ENCODE results near the gene LILRB2. TPM values are rescaled to one million over a fixed set of nuclear protein-coding genes. Genes with fewer than 3 reads are reported as not detected.

The LILRB2 gene
- total and polyA plus RNA-seq, 9 of the 15 experiments (the other 6 are each of a cell fraction or from before 2014, with no cell fraction given) = not detected

GRCh38 chr19:54254195-54254906 lies 26.6 kb downstream of the LILRB2 start (continued):
- TF ChIP-seq, protein P1, sequence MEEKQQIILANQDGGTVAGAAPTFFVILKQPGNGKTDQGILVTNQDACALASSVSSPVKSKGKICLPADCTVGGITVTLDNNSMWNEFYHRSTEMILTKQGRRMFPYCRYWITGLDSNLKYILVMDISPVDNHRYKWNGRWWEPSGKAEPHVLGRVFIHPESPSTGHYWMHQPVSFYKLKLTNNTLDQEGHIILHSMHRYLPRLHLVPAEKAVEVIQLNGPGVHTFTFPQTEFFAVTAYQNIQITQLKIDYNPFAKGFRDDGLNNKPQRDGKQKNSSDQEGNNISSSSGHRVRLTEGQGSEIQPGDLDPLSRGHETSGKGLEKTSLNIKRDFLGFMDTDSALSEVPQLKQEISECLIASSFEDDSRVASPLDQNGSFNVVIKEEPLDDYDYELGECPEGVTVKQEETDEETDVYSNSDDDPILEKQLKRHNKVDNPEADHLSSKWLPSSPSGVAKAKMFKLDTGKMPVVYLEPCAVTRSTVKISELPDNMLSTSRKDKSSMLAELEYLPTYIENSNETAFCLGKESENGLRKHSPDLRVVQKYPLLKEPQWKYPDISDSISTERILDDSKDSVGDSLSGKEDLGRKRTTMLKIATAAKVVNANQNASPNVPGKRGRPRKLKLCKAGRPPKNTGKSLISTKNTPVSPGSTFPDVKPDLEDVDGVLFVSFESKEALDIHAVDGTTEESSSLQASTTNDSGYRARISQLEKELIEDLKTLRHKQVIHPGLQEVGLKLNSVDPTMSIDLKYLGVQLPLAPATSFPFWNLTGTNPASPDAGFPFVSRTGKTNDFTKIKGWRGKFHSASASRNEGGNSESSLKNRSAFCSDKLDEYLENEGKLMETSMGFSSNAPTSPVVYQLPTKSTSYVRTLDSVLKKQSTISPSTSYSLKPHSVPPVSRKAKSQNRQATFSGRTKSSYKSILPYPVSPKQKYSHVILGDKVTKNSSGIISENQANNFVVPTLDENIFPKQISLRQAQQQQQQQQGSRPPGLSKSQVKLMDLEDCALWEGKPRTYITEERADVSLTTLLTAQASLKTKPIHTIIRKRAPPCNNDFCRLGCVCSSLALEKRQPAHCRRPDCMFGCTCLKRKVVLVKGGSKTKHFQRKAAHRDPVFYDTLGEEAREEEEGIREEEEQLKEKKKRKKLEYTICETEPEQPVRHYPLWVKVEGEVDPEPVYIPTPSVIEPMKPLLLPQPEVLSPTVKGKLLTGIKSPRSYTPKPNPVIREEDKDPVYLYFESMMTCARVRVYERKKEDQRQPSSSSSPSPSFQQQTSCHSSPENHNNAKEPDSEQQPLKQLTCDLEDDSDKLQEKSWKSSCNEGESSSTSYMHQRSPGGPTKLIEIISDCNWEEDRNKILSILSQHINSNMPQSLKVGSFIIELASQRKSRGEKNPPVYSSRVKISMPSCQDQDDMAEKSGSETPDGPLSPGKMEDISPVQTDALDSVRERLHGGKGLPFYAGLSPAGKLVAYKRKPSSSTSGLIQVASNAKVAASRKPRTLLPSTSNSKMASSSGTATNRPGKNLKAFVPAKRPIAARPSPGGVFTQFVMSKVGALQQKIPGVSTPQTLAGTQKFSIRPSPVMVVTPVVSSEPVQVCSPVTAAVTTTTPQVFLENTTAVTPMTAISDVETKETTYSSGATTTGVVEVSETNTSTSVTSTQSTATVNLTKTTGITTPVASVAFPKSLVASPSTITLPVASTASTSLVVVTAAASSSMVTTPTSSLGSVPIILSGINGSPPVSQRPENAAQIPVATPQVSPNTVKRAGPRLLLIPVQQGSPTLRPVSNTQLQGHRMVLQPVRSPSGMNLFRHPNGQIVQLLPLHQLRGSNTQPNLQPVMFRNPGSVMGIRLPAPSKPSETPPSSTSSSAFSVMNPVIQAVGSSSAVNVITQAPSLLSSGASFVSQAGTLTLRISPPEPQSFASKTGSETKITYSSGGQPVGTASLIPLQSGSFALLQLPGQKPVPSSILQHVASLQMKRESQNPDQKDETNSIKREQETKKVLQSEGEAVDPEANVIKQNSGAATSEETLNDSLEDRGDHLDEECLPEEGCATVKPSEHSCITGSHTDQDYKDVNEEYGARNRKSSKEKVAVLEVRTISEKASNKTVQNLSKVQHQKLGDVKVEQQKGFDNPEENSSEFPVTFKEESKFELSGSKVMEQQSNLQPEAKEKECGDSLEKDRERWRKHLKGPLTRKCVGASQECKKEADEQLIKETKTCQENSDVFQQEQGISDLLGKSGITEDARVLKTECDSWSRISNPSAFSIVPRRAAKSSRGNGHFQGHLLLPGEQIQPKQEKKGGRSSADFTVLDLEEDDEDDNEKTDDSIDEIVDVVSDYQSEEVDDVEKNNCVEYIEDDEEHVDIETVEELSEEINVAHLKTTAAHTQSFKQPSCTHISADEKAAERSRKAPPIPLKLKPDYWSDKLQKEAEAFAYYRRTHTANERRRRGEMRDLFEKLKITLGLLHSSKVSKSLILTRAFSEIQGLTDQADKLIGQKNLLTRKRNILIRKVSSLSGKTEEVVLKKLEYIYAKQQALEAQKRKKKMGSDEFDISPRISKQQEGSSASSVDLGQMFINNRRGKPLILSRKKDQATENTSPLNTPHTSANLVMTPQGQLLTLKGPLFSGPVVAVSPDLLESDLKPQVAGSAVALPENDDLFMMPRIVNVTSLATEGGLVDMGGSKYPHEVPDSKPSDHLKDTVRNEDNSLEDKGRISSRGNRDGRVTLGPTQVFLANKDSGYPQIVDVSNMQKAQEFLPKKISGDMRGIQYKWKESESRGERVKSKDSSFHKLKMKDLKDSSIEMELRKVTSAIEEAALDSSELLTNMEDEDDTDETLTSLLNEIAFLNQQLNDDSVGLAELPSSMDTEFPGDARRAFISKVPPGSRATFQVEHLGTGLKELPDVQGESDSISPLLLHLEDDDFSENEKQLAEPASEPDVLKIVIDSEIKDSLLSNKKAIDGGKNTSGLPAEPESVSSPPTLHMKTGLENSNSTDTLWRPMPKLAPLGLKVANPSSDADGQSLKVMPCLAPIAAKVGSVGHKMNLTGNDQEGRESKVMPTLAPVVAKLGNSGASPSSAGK (IDR thresholded peaks at IDR 0.05) = no peak
- TF ChIP-seq ZNF282 (CRISPR knock-in tag; IDR thresholded peaks at IDR 0.05) (no peak), POLR3A (IDR thresholded peaks at IDR 0.05; ENCODE audit: borderline replicate concordance, extremely low read depth, insufficient read depth, insufficient read length) (no peak), KDM1A (IDR thresholded peaks at IDR 0.05) (no peak), ETV5 (CRISPR knock-in tag; IDR thresholded peaks at IDR 0.05; ENCODE audit: low read depth) (no peak)
- TF ChIP-seq, protein P2, sequence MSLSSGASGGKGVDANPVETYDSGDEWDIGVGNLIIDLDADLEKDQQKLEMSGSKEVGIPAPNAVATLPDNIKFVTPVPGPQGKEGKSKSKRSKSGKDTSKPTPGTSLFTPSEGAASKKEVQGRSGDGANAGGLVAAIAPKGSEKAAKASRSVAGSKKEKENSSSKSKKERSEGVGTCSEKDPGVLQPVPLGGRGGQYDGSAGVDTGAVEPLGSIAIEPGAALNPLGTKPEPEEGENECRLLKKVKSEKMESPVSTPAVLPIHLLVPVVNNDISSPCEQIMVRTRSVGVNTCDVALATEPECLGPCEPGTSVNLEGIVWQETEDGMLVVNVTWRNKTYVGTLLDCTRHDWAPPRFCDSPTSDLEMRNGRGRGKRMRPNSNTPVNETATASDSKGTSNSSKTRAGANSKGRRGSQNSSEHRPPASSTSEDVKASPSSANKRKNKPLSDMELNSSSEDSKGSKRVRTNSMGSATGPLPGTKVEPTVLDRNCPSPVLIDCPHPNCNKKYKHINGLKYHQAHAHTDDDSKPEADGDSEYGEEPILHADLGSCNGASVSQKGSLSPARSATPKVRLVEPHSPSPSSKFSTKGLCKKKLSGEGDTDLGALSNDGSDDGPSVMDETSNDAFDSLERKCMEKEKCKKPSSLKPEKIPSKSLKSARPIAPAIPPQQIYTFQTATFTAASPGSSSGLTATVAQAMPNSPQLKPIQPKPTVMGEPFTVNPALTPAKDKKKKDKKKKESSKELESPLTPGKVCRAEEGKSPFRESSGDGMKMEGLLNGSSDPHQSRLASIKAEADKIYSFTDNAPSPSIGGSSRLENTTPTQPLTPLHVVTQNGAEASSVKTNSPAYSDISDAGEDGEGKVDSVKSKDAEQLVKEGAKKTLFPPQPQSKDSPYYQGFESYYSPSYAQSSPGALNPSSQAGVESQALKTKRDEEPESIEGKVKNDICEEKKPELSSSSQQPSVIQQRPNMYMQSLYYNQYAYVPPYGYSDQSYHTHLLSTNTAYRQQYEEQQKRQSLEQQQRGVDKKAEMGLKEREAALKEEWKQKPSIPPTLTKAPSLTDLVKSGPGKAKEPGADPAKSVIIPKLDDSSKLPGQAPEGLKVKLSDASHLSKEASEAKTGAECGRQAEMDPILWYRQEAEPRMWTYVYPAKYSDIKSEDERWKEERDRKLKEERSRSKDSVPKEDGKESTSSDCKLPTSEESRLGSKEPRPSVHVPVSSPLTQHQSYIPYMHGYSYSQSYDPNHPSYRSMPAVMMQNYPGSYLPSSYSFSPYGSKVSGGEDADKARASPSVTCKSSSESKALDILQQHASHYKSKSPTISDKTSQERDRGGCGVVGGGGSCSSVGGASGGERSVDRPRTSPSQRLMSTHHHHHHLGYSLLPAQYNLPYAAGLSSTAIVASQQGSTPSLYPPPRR (CRISPR knock-in tag; IDR thresholded peaks at IDR 0.05; ENCODE audit: borderline replicate concordance) = no peak
